HG02938 (cell line): ENCODE results near the gene ZNF48.

Source experiments
- ATAC-seq: cut with Tn5 transposase; IDR thresholded peaks from one replicate; pipeline ENCODE4 v1.9.1; 2021; ENCODE audit warnings: mild to moderate bottlenecking, moderate library complexity; ENCODE audit not compliant: unreplicated experiment

The ZNF48 gene

DNA sequence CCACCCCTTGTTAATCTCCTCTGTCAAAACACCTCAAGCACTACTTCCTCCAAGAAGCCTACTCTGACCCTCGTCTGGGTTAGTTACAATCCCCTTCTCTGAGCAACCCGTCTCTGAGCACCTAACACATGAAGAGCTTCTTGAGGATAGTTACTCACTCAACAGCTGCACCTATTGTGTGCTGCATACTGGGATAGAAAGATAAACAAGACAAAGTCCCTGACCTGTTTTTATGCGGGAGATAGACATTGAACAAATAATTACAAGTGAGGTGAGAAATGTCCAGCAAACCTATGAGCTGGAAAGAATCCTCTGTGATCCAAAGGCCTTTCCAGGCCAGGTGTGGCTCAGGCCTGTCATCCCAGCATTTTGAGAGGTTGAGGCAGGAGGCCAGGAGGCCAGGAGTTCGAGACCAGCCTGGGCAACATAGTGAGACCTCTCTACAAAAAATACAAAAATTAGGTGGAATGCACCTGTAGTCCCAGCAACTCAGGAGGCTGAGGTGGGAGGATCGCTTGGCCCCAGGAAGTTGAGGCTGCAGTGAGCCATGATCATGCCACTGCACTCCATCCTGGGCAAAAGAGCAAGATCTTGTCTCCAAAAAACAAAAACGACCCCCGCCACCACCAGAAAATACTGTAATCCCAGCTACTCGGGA lies 6.7 kb downstream of the ZNF48 start:
- ATAC-seq: no peak

- ATAC-seq: no peak
Observed at GRCh38 chr16:30406795-30407101, 11.5 kb downstream of the ZNF48 start.

GRCh38 chr16:30407102-30407803 lies 12.0 kb downstream of the ZNF48 start, which contains the start of gene ZNF771:
TSS of gene ZNF771 (plus strand) at chr16:30407606. CDS start at chr16:30408054, 448 bp downstream.
- peak; percentile 52 for ATAC-seq

DNA sequence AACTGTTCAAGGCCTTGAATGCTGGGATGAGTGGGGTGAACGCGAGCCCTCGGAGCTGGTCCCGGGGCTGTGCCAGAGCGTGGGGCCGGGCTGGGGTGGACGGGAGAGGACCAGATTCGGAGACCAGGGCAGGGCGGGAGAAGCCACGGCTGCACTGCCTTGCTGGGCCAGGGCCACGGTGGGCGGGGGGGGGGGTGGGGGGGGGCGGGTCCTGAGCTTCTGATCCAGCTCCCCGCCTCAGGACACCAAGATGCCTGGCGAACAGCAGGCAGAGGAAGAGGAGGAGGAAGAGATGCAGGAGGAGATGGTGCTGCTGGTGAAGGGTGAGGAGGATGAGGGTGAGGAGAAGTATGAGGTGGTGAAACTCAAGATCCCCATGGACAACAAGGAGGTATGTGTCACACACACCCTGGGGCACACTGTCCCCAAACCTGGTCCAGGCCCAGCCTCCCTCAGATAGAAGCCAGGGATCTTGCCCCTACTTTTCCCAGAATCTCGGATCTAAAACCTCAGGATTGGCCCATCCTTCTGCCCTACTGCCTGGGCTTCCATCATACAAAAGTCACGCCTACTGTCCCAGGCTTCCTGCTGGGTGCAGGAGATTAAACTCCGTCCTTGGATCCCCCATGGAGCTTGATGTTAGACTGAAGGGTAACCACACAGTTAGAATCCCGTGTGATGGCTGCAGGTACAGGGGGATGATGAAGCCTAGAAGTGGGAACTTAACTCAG lies 12.7 kb downstream of the ZNF48 start:
- ATAC-seq: no peak

GRCh38 chr16:30409125-30410060 lies 14.2 kb downstream of the ZNF48 start:
- ATAC-seq: no peak

DNA sequence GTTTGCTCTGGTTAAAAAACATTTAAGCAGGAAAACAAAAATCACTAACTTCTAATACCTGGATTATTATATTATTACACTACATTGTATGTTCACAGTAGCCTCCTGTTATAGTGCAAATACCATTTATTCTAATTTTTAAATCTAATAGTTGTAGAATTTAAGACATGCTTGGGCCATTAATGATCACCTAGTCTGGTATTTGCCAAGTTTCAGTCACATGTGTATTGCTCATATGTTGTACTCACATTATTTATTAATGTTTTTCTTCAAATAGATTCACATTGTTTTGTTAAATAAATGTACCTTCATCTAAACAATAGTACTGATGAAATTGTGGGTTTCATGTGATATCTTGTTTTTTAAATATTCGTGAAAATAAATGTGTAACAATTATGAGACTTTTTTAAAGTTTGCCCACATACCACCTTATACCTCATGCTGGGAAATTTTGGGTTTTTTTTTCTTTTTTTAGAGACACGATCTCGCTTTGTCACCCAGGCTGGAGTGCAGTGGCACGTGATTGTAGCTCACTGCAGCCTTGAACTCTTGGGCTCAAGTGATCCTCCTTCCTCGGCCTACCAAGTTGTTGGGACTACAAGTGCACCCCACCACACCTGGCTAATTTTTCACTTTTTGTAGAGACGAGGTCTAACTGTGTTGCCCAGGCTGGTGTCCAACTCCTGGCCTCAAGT lies 18.0 kb downstream of the ZNF48 start:
- ATAC-seq: no peak

- ATAC-seq: no peak
Observed at GRCh38 chr16:30414159-30414558, 18.9 kb downstream of the ZNF48 start.

GRCh38 chr16:30416047-30416603 lies 20.9 kb downstream of the ZNF48 start:
- no peak for ATAC-seq

GRCh38 chr16:30416624-30417528 lies 21.7 kb downstream of the ZNF48 start:
- no peak for ATAC-seq

DNA sequence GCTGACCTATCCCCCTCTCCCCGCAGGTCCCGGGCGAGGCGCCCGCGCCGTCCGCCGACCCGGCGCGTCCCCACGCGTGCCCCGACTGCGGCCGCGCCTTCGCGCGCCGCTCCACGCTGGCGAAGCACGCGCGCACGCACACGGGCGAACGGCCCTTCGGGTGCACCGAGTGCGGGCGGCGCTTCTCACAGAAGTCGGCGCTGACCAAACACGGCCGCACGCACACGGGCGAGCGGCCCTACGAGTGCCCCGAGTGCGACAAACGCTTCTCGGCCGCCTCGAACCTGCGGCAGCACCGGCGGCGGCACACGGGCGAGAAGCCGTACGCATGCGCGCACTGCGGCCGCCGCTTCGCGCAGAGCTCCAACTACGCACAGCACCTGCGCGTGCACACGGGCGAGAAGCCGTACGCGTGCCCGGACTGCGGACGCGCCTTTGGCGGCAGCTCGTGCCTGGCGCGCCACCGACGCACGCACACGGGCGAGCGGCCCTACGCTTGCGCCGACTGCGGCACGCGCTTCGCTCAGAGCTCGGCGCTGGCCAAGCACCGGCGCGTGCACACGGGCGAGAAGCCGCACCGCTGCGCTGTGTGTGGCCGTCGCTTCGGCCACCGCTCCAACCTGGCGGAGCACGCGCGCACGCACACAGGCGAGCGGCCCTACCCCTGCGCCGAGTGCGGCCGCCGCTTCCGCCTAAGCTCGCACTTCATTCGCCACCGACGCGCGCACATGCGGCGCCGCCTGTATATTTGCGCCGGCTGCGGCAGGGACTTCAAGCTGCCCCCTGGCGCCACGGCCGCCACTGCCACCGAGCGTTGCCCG lies 22.5 kb downstream of the ZNF48 start:
- peak; percentile 68 for ATAC-seq

DNA sequence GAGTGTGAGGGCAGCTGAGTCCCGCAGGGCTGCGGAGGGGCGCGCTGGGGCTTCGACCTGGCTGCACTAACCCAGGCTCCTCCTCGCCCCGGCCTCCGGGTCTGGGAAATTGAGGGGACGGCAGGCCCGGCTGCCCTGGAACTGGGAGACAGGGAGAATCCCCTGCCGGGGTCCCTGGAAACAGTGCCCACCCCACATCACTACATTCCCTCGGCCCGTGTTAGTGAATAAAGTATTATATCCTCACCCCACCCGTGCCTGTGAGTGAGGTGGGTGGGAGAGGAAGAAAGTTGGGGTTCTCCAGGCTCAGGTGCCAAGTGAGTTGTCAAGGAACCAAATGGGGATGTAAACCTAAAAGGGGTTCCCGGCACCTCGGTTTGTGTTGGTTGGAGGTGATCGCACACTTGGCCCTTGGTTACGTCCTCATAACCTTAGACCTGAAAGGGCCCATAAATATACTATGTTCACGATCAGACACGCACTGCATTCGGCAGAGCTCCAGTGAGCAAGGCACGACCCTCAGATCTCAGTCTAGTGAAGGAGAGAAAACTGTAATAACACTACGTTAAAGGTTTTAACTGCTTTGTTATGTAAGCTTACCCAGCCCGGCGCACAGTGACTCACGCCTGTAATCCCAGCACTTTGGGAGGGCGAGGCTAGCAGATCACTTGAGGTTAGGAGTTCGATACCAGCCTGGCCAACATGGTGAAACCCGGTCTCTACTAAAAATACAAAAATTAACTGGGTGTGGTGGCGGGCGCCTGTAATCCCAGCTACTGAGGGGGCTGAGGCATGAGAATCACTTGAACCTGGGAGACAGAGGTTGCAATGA lies 23.3 kb downstream of the ZNF48 start:
- no peak for ATAC-seq

DNA sequence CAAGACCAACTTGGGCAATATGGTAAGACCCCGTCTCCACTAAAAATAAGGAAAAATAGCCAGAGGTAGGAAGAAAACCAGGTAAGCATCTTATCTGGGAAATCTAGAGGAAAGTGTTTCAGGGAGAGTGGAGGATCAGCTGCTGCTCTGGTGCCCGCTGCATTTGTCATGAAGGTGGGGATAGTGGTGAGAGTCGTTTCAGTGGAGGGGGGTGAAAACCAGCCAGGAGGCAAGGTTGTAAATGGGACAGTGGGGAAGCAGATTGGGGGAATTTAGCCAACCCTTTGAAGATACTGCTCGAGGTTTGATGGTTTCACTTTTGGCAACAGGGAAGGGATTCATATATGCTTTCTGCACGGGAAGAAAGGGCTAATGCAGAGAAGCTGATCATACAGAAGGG lies 25.8 kb downstream of the ZNF48 start:
- no peak for ATAC-seq

DNA sequence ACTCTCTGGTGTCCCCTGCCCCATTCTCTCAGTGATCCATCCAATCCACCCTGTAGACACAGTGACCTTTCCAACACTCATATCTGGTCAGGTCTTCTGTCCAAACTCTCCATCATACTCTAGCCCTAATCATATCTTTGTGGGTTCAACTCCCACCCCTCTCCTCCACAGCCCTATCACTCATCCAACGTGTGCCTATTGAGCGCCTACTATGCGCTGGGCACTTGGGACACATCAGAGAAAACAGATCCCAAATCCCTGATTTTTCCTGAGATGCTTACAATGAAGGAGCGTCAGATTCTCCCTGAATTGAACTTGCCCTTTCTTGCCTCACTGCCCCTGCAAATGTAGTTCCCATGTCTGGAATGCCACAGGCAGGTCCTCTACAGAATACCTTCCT lies 32.8 kb downstream of the ZNF48 start:
- no peak for ATAC-seq

GRCh38 chr16:30429418-30429677 lies 34.1 kb downstream of the ZNF48 start:
- peak; percentile 18 for ATAC-seq

DNA sequence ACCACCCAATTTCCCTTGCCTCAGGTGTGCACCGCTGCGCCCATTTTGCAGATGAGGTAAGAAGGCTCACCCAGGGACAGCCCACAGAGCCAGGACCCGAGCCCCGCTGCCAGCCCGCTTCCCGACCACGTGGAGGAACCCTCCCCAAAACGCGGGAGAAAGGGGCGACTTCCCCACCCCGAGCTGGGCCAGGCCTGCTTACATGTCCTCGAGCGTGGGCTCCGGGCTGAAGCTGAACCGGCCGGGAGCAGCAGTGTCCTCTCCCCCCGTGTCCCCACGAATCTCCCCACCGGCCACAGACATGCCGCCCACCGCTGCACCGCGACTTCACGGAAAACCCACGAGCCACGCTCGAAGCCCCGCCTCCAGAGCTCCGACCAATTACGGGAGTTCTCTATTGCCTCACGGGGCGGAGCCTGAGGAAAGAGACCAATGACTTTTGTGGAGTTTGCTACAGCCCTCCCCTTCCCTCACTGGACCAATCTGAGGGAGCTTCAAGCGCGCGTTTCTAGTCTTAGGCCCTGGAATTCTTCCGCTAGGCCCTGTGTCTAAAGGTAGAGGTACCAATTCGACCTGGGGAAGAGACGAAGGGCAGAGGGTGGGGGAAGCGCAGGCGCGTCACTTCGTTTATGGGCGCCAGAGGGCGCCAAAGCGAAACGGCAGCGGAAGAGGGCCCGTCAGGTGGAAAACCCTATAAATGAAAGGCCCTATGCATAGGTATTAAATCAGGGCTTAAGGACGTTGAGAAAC lies 34.6 kb downstream of the ZNF48 start, which contains the start of gene DCTPP1:
Gene DCTPP1 (minus strand): TSS at position 353 of the 750 bp plus-strand sequence. CDS start 50 bp downstream, at position 303.
- peak; percentile 96 for ATAC-seq

- ATAC-seq: no peak
Observed at GRCh38 chr16:30430428-30430970, 35.3 kb downstream of the ZNF48 start.
